A204.1 (cell line): Measurements from ENCODE around the gene SNX13.

ENCODE experiments used
- FAIRE-seq: peaks from 2 replicates; lab custom pipeline; 2012; peaks lifted over from hg19 to GRCh38; lab: Jason Lieb, UNC

SNX13 gene

GRCh38 chr7:17947620-17948019 lies 7.3 kb upstream of the SNX13 start:
- FAIRE-seq, result no peak

DNA sequence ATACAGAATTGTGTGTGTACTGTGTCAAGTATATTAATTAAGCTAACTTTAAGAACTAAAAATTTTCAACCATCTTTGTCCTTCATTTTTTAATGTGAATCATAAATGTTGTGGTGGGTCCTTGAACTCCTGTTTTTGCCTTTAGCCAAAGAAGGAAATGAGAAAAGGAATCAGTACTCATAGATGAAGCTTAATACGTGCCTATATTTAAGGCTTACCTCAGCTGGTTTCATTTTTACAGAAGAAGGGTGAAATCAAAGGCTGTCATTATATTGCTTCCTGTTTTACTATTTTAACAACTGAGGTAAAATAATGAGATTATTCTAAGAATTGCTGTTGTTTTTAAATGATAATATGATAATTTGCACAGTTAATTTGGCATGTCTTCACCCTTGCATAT lies 6.3 kb upstream of the SNX13 start:
- no peak for FAIRE-seq

DNA sequence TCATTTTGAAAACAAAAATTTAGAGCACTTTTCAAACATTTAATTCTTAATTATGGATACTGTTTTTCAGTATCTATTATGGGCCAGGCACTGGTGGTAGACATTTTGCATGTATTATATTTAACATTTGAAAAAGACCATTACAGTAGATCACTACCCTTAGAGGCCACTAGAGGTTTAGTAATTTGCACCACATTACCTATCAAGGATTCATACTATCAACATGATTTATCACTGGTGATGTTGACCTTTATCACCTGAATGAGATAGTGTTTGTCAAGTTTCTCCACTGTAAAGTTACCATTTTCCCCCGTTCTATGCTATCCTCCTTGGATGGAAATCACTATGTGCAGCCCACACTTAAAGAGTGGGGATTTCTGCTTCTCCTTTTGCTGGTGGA lies 4.4 kb upstream of the SNX13 start:
- no peak for FAIRE-seq

DNA sequence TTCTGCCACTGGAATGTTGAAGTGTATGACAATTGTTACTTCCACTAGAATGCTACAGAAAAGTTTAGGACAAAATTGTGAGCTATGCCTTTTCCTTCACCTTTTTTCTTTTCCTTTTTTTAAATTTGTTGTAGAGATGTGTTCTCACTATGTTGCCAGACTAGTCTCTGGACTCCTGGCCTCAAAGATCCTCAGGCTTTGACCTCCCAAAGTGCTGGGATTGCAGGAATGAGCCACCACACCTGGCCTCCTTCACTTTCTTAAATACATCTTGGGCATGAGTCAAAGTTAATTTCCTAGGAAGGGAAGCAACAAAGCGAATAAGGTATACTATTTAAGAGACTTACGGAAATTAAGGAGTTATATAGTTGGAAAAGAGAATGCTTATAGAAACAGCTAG lies 2.7 kb upstream of the SNX13 start:
- FAIRE-seq, result no peak

GRCh38 chr7:17942231-17942630 lies 1.9 kb upstream of the SNX13 start:
- no peak for FAIRE-seq

- no peak for FAIRE-seq
Measured at GRCh38 chr7:17940951-17941431, 697 bp upstream of the SNX13 start.

DNA sequence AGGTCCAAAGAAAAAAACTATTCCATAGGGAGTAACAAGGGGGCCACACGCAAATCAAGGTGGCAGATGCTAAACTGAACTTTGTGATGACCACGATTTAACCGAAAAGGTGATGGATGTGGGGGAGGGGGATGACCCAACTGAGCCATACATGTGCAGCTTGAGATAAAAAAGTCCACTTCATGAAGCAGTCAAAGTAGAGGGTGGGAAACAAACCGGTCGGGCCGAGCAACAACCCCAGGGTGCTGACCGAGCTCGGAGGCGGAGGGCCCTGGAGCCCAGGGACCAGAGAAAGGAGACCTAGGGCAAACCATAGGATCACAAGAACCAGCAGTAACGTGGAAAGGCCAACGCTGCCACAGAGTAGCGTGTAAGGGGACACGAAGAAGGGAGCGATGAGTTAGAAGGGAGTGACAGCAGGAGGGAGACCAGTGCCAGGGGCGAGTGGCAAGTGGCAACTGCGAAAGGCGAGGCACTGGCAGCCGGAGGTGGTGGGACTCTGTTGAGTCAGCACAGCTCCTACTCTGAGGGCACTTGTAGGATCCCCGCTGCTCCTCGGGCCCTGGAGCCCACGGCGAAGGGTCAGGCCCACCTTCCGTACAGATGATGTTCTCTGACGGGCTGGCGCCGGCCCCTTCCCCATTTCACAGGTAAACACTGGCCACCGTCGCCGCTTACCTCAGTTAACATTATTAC lies 540 bp downstream of the SNX13 start:
- FAIRE-seq, result no peak

GRCh38 chr7:17939211-17939605 lies 1.1 kb downstream of the SNX13 start:
- FAIRE-seq, result no peak

GRCh38 chr7:17937506-17938120 lies 2.7 kb downstream of the SNX13 start:
- no peak for FAIRE-seq

DNA sequence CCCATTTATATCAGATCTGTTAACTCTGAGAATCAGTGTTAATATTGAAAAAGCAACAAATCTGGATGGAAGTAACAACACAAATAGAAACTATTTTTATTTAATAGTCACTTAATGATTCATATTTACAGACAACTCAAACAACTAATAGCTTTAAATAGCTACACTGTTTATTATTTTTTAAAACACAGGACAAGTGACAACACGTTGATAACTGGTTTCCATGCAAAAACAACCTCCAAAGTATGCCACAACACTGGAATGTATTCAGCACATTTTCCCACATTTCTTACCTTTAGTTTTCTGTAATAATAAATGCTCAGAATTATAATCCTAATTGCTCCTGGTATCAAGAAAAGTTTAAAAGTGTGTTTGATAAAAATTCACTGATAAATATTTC lies 4.0 kb downstream of the SNX13 start:
- no peak for FAIRE-seq

- FAIRE-seq, result no peak
Measured at GRCh38 chr7:17934612-17935240, 5.6 kb downstream of the SNX13 start.

GRCh38 chr7:17934094-17934493 lies 6.2 kb downstream of the SNX13 start:
- no peak for FAIRE-seq

- no peak for FAIRE-seq
Measured at GRCh38 chr7:17932770-17933169, 7.5 kb downstream of the SNX13 start.

DNA sequence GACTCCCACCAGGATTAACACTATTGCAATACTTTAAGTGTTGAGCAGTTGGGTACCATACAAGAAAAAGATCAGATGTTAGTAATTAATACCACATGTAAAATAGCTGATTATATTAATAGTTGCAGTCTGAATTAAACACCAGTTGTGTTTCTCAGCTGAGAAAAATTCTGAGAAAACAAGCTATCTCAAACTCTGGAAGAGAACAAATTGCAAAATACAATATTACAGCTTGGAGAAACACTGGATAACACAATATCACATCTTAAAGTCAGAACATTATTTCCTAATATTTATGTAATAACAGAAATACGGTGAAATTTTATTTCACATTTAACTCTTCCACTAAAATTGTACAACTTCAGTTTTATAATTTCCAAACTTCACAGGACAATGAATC lies 9.2 kb downstream of the SNX13 start:
- FAIRE-seq, result no peak

GRCh38 chr7:17930546-17930945 lies 9.7 kb downstream of the SNX13 start:
- no peak for FAIRE-seq

GRCh38 chr7:17929647-17930395 lies 10.5 kb downstream of the SNX13 start:
- no peak for FAIRE-seq

DNA sequence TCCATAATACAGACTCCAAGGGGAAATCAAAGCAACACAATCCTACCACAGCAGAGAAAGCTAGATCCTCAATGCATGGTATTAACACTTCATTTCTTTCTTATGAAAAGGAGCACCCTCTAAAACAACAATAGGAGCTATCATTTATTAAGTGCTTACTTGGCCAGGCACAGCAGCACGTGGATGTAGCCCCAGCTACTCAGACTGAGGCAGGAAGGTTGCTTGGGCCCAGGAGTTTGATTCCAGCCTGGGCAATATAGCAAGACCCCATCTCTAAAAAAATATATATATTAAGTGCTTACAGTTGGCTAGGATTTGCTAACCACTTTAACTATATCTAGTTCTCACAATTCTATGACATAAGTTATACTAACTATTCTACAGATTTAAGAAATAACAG lies 12.2 kb downstream of the SNX13 start:
- no peak for FAIRE-seq

GRCh38 chr7:17921857-17922416 lies 18.4 kb downstream of the SNX13 start:
- FAIRE-seq, result no peak

GRCh38 chr7:17917842-17918241 lies 22.5 kb downstream of the SNX13 start:
- no peak for FAIRE-seq

GRCh38 chr7:17916786-17917185 lies 23.5 kb downstream of the SNX13 start:
- FAIRE-seq, result no peak

- no peak for FAIRE-seq
Measured at GRCh38 chr7:17915796-17916195, 24.5 kb downstream of the SNX13 start.

GRCh38 chr7:17915168-17915567 lies 25.1 kb downstream of the SNX13 start:
- FAIRE-seq, result no peak

DNA sequence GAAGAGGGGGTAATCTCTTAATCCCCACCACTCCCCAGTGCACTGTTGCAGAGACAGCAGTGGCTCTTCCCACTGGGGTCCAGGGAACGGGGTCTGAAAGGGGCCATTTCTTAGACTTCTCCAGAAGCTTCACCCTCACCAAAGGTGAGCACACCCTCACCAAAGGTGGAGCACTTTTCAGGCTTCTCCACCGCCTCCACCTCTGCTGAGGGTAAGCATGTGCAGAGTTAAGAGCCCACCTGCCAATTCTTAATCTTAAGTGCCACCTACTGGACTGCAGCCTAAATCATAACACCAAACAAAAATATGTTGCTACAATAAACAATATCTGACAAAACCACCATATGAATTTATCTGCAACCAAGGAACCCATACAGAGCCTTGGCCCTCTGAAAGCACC lies 27.0 kb downstream of the SNX13 start:
- FAIRE-seq, result no peak
